Ectodermal cell (in vitro differentiated cells): ENCODE data around the gene GMFB.
"Not testable (repeated sequence)": the region's sequence is repeated elsewhere in the genome, so short reads cannot be mapped to it uniquely, and the experiment has no call there.

Experiments used
- H3K27ac ChIP-seq: 2 replicates; pipeline ENCODE4 v1.7.0; 2013; ENCODE audit warnings: mild to moderate bottlenecking, low read depth, low read length; ENCODE audit not compliant: insufficient read depth, poor library complexity, severe bottlenecking
- H3K27me3 ChIP-seq: 2 replicates; pipeline ENCODE4 v1.7.0; 2013; ENCODE audit warnings: mild to moderate bottlenecking, low read length; ENCODE audit not compliant: insufficient read depth, control insufficient read depth, poor library complexity, severe bottlenecking
- H3K36me3 ChIP-seq: one replicate; pipeline ENCODE4 v1.7.0; 2013; ENCODE audit warnings: low read length; ENCODE audit not compliant: control insufficient read depth, insufficient read depth
- H3K4me1 ChIP-seq: one replicate; pipeline ENCODE4 v1.7.0; 2013; ENCODE audit warnings: low read length; ENCODE audit not compliant: control insufficient read depth, insufficient read depth
- H3K4me3 ChIP-seq: 2 replicates; pipeline ENCODE4 v1.7.0; 2013; ENCODE audit warnings: low read depth, low read length, control low read depth; ENCODE audit not compliant: insufficient read depth
- H3K9me3 ChIP-seq: 2 replicates; pipeline ENCODE4 v1.7.0; 2013; ENCODE audit warnings: mild to moderate bottlenecking, low read length, moderate library complexity; ENCODE audit not compliant: control insufficient read depth
- WGBS, 2 experiments: methylation state at CpG; one replicate each; pipeline ENCODE4 v1.1.7; 2013; ENCODE audit warnings: missing lambda C conversion rate in 2 of 2; 5-methylcytosine and 5-hydroxymethylcytosine counted together

GMFB gene

DNA sequence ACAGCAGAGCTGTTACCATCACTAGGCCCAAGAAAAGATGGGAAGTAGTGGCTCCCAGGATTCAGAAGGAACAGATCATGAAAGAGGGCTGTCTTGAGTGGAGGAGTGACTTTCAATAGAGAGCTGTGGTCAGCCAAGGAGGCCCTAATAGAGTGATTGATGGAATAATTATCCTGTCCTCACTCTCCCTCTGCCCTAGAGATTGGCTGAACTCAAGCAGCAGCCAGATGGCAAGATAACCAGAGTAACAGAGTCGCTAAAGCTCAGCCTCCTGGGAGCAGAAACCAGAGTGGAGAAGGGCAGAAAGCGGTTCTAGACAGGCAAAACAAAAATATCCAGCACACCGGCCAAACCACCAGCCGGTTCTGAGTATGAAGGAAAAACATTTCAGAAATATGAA, 23.1 kb downstream of the GMFB start:
- H3K4me1 ChIP-seq, result no peaks in the 10 kb centered on the region
- WGBS, 2 experiments, result 80 to 91% methylated on average over 4 of the region's 4 CpGs
- no peaks in the 10 kb centered on the region for H3K27me3 ChIP-seq
- H3K9me3 ChIP-seq, result no peaks in the 10 kb centered on the region
- H3K4me3 ChIP-seq, result no peak overlapping the region
- H3K36me3 ChIP-seq, result no peaks in the 10 kb centered on the region
- no peak overlapping the region for H3K27ac ChIP-seq

DNA sequence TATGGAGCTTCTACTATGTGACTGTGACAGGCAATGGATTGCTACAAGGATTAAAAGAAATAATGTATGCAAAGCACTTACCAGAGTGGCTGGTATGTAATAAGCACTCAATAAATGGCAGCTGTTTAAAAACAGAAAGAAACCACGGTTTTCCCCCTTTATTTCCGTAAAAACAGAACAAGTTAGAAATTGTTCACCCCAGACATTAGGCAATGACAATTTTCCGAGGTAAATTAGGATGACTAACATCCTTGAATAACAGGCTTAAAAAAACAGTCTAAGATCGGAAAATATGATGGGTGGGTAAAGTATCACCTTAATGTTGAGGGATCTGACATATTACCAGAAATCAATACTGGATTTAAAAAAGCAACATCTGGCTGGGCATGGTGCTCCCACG, 26.7 kb downstream of the GMFB start:
- Histone ChIP-seq H3K4me3 (no peak overlapping the region), H3K9me3 (no peaks in the 10 kb centered on the region), H3K4me1 (no peaks in the 10 kb centered on the region), H3K36me3 (no peaks in the 10 kb centered on the region), H3K27me3 (no peaks in the 10 kb centered on the region), H3K27ac (no peak overlapping the region)
- WGBS, 2 experiments, result 90% methylated on average over 5 of the region's 5 CpGs

DNA sequence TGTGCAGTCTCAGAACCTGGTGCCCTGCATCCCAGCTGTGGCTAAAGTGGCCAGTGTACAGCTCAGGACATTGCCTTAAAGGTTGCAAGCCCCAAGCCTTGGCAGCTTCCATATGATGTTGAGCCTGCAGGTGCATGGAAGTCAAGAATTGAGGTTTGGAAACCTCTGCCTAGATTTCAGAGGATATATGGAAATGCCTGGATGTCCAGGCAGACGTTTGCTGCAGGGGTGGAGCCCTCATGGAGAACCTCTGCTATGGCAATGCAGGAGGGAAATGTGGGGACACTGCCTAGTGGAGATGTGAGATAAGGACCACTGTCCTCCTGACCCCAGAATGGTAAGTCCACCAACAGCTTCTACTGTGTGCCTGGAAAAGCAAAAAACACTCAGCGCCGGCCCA, 29.7 kb downstream of the GMFB start:
- H3K4me3 ChIP-seq, result no peak overlapping the region
- H3K27ac ChIP-seq, result no peak overlapping the region
- H3K4me1 ChIP-seq, result no peaks in the 10 kb centered on the region
- H3K27me3 ChIP-seq, result no peaks in the 10 kb centered on the region
- no peaks in the 10 kb centered on the region for H3K9me3 ChIP-seq
- H3K36me3 ChIP-seq, result no peaks in the 10 kb centered on the region
- WGBS, 2 experiments, result 90 to 93% methylated on average over 3 of the region's 3 CpGs

GRCh38 chr14:54458536-54458935, 30.2 kb downstream of the GMFB start:
- H3K27me3 ChIP-seq, H3K36me3 ChIP-seq, H3K9me3 ChIP-seq, H3K27ac ChIP-seq, H3K4me3 ChIP-seq, H3K4me1 ChIP-seq: not testable (repeated sequence)

DNA sequence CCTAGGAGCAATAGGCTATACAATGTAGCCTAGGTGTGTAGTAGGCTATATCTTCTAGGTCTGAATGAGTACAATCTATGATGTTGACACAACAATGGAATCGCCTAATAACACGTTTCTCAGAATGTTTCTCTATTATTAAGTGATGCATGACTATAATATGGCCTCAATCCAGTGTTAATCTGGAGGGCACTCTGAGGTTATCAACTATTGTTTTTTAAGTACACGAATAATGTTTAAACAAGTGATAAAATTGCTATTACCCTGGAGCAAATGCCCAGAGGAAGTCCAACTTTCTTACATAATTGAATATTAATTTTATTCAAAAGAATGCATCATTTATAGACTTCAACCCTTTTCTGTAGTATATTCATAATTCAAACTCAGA, 31.2 kb downstream of the GMFB start:
- no peaks in the 10 kb centered on the region for H3K4me1 ChIP-seq
- no peaks in the 10 kb centered on the region for H3K36me3 ChIP-seq
- H3K4me3 ChIP-seq, result no peak overlapping the region
- H3K27me3 ChIP-seq, result no peaks in the 10 kb centered on the region
- H3K27ac ChIP-seq, result no peak overlapping the region
- WGBS, 2 experiments, result 97 to 98% methylated on average over 2 to 3 of the region's 3 CpGs
- no peaks in the 10 kb centered on the region for H3K9me3 ChIP-seq

- 82 to 100% methylated on average over 1 of the region's 1 CpG for WGBS, 2 experiments
- not testable (repeated sequence) for H3K36me3 ChIP-seq, H3K27ac ChIP-seq, H3K4me1 ChIP-seq, H3K27me3 ChIP-seq, H3K4me3 ChIP-seq, H3K9me3 ChIP-seq
Observed at GRCh38 chr14:54456820-54457608, 31.8 kb downstream of the GMFB start.

DNA sequence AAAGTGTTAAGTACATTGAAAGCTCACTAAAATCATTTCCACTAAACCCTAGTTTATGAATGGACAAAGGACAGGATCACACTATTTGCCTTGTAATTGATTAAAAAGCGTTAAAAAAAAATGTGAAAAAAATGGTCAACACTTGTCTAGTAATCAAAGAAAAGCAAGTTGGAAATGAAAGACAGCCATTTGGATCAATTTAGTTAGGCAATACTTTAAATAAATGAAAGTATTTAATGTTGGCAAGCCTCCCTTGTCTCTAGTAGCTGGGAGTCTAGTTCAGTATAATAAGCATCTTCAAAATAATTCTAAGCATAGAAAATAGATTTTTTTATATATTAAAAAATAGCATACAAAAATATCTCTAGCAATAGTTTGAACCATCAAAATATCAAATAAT, 33.4 kb downstream of the GMFB start:
- no peak overlapping the region for H3K4me3 ChIP-seq
- WGBS, 2 experiments, result 93 to 95% methylated on average over 1 of the region's 1 CpG
- no peaks in the 10 kb centered on the region for H3K27me3 ChIP-seq

GRCh38 chr14:54453990-54454389, 34.8 kb downstream of the GMFB start:
- H3K36me3 ChIP-seq, H3K27me3 ChIP-seq, H3K4me1 ChIP-seq, H3K4me3 ChIP-seq, H3K9me3 ChIP-seq, H3K27ac ChIP-seq: not testable (repeated sequence)
- 89 to 95% methylated on average over 5 of the region's 5 CpGs for WGBS, 2 experiments

More for the DNA sequence above, 33.4 kb downstream of the GMFB start:
- H3K36me3 ChIP-seq, result no peaks in the 10 kb centered on the region
- no peaks in the 10 kb centered on the region for H3K9me3 ChIP-seq
- no peak overlapping the region for H3K27ac ChIP-seq
- H3K4me1 ChIP-seq, result no peaks in the 10 kb centered on the region

DNA sequence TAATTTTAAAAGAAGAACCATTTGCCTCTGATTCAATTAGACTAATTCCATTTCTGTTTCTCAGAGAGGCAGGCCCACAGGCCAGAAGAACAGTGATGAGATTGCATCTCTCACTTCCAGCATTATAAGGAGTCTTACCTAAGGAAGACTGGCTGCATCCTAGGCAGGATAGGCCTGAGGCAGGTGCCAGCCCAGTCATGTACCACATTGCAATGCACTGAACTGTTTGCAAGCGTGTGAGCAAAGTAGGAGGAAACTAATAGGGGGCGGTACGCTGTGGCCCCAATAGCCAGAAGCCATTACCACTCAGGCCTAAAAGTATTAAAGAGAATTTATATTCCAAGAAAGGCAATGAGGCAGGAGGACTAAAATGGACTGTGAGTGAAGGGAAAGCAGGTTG, 35.5 kb downstream of the GMFB start:
- no peak overlapping the region for H3K27ac ChIP-seq
- H3K27me3 ChIP-seq, result no peaks in the 10 kb centered on the region
- H3K36me3 ChIP-seq, result no peaks in the 10 kb centered on the region
- H3K4me1 ChIP-seq, result no peaks in the 10 kb centered on the region
- no peak overlapping the region for H3K4me3 ChIP-seq
- WGBS, 2 experiments, result 90 to 100% methylated on average over 3 of the region's 3 CpGs
- H3K9me3 ChIP-seq, result no peaks in the 10 kb centered on the region

- WGBS, 2 experiments, result 85 to 92% methylated on average over 3 of the region's 3 CpGs
- Histone ChIP-seq H3K4me1 (no peaks in the 10 kb centered on the region), H3K27me3 (no peaks in the 10 kb centered on the region), H3K36me3 (no peaks in the 10 kb centered on the region), H3K4me3 (no peak overlapping the region), H3K27ac (no peak overlapping the region), H3K9me3 (no peaks in the 10 kb centered on the region)
Observed at GRCh38 chr14:54451961-54452360, 36.8 kb downstream of the GMFB start.

- Histone ChIP-seq H3K27ac (no peak overlapping the region), H3K4me3 (no peak overlapping the region), H3K4me1 (no peaks in the 10 kb centered on the region), H3K9me3 (no peaks in the 10 kb centered on the region), H3K36me3 (no peaks in the 10 kb centered on the region), H3K27me3 (no peaks in the 10 kb centered on the region)
- 89 to 90% methylated on average over 7 of the region's 7 CpGs for WGBS, 2 experiments
Observed at GRCh38 chr14:54451121-54451601, 37.6 kb downstream of the GMFB start.
